AG09309 (cell line): ENCODE data around the gene TUSC7.

ENCODE experiments used
- DNase-seq: peaks from one replicate; pipeline ENCODE4 v3.0.0-alpha.2; 2010; ENCODE audit warnings: low read depth
- H3K4me3 ChIP-seq: 2 replicates; pipeline ENCODE4 v1.5.1; 2011; ENCODE audit warnings: mild to moderate bottlenecking, low read depth, low read length, moderate library complexity; ENCODE audit not compliant: control insufficient read depth
- TF ChIP-seq, protein P1 (sequence below): IDR thresholded peaks from 2 replicates; pipeline ENCODE4 v1.5.1; 2011; ENCODE audit warnings: mild to moderate bottlenecking, low read depth, low read length, inconsistent platforms; ENCODE audit not compliant: insufficient read depth, control insufficient read depth; ENCODE audit errors: missing control alignments

Gene TUSC7

DNA sequence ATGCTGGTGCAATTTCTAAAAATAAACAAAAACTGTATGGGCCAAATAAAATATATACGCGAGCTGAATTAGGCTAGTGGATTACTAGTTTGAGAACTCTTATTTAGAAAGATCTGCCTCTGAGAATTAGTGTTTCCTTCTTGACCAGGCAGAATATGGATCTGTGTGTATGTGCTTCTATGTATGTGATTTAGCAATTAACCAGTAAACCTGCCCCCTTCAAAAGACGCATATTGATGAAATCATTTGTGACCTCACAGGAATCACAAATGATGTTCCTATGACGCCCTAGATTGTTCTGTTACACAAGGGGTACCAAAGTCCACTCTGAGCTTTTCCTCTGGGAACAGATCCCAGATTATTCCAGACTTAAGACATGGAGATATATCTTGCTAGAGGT is at the start of gene TUSC7:
Gene TUSC7, plus strand, starts transcription at position 301 of the 400 bp plus-strand sequence.
- no peak for DNase-seq
- TF ChIP-seq, protein P1, sequence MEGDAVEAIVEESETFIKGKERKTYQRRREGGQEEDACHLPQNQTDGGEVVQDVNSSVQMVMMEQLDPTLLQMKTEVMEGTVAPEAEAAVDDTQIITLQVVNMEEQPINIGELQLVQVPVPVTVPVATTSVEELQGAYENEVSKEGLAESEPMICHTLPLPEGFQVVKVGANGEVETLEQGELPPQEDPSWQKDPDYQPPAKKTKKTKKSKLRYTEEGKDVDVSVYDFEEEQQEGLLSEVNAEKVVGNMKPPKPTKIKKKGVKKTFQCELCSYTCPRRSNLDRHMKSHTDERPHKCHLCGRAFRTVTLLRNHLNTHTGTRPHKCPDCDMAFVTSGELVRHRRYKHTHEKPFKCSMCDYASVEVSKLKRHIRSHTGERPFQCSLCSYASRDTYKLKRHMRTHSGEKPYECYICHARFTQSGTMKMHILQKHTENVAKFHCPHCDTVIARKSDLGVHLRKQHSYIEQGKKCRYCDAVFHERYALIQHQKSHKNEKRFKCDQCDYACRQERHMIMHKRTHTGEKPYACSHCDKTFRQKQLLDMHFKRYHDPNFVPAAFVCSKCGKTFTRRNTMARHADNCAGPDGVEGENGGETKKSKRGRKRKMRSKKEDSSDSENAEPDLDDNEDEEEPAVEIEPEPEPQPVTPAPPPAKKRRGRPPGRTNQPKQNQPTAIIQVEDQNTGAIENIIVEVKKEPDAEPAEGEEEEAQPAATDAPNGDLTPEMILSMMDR, result no peak
- no peak within 1 kb of the TSS for H3K4me3 ChIP-seq

DNA sequence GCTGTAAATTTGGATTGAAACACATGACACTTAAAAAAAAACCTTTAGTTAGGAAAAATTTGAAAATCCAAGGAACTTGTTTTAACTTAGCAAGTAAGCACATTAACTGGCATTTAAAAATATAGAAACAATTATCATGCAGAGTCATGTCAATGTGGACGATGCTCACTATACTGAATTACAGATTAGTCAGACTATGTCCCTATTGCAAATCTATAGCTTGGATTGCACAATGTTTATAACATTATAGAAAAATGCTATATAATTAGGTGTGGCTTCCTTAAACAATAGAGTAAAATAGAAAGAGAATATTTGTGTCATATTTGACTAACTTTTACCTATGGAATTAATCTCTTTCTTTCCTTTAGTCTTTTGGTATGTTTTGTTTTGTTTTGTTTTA is 48.4 kb upstream of the TUSC7 start:
- no peak overlapping the region for H3K4me3 ChIP-seq
- TF ChIP-seq, protein P1, result no peak
- DNase-seq, result no peak

DNA sequence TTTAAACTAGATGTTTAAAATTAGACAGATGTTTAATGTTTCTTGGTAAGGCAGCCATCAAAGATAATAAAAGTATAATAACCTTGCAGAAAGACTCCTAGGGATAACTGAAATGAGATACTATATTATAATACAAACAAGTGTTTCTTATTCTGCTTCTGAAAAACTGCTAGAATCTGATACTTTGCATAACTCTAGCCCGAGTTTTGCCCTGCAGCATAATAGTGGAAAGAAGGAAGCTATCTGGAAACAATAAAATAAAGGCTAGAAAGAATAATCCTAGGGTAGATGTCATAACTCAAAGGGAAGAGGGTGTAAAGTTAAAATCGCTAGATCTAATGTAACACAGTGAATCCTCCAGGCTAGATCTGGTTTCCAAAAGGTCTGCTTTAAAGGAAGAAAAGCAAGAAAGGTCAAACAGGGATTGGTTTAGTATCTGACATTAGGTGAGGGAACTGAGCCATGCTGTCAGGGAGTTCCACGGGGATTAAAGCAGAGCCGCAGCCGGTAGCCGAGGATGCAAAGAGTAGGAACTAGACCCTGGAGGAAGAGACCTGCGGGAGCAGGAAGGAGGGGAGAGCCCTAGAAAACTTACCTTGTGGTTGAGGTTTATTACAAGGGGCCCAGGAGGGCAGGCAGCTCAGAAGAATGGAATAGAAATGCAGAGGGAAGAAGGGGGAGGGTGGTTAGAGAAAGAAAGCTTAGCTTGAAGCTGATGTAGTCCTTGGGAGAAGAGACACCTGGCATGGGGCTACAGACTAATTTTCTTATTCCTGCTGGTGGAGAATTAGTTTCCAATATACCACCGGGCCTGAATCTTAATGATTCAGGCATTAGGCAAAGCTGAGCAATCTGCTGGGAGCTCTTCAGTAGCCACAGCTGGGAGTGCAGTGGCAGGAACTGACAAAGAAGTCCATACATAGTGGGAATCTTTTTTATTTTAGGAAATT is 46.1 kb upstream of the TUSC7 start:
- H3K4me3 ChIP-seq, result no peak overlapping the region
- TF ChIP-seq, protein P1, result no peak
- DNase-seq, result no peak

DNA sequence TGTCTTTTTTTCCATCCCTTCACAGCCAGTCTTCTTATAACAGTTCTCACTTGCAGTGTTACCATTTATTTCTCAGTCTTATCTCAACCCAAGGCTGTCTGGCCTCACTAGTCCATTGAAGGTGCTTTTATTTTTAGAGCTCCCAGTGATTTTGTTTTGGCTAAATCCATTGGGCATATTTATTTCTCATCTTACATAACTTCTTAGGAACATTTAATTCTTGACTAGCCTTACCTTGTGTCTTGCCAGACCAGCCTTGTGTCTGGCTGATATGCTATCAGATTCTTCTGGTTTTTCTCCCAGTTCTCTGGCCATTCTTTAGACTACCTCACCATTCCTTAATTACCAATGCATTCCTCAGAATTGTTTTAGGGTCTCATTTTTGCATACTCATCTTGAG is 42.3 kb upstream of the TUSC7 start:
- TF ChIP-seq, protein P1, result no peak
- H3K4me3 ChIP-seq, result no peak overlapping the region
- DNase-seq, result no peak

DNA sequence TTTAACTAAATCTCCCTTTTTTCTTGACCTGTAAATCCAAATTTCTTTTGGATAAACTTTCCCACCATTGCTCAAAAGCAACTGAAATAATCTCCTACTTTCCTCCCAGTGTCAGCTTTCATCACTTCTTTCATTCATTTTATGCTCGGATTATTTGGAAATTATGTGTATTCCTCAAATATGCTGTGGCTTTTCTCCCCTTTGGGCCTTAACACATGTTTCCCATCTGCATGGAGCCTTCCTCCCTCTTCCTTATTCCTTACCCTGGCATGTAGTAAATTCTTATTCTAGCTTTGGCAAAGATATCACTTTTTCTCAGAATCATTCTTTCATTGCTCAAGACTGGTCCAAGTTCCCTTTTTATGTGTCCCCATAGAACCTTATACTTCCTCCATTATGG is 41.8 kb upstream of the TUSC7 start:
- TF ChIP-seq, protein P1, result no peak
- DNase-seq, result no peak

DNA sequence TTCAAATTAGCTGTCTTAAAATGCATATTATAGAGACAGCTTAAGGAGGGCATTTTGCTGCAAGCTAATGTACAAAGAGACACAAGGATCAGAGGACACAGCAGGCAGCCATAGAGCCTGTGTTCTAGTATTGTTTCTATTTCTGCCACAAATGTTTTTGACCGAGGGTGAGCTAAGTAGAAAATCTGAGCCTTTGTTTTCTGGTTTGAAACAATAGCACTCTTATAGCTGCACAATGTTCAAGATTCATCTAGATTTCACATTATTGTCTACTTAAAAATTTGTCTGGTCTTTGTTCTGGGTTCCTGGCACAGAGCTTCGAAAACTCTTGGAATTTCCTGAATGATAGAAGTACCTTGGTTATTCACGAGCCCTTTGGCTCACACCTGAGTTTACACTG is 40.0 kb upstream of the TUSC7 start:
- DNase-seq, result no peak
- TF ChIP-seq, protein P1, result no peak
- no peak overlapping the region for H3K4me3 ChIP-seq

More for the DNA sequence above, 41.8 kb upstream of the TUSC7 start:
- no peak overlapping the region for H3K4me3 ChIP-seq
